SK-MEL-5 (cell line): ENCODE results near the gene LRRC8B. TPM values are rescaled to one million over a fixed set of nuclear protein-coding genes. Genes with fewer than 3 reads are reported as not detected.

Experiments
- DNase-seq: peaks from one replicate; pipeline ENCODE4 v3.0.0-alpha.2; 2016; ENCODE audit warnings: low read depth, low spot score
- in situ Hi-C: cut with HindIII; loops from 2 replicates; pipeline ENCODE4 v1.10.0; 2016; ENCODE audit warnings: low sequenced_read_pairs, high pct_unique_total_duplicates, low pct_unique_long_range_greater_than_20kb
- total RNA-seq: library from RNA; depleted of rRNA; stranded (reverse); fragments of >200 nt; shearing (Covaris generic); gene quantifications from 2 replicates; pipeline ENCODE4 v1.2.3, GENCODE V29; 2014; rRNA removed

LRRC8B gene
- total RNA-seq, 1 experiment from 2014 or later: 3.9 TPM

DNA sequence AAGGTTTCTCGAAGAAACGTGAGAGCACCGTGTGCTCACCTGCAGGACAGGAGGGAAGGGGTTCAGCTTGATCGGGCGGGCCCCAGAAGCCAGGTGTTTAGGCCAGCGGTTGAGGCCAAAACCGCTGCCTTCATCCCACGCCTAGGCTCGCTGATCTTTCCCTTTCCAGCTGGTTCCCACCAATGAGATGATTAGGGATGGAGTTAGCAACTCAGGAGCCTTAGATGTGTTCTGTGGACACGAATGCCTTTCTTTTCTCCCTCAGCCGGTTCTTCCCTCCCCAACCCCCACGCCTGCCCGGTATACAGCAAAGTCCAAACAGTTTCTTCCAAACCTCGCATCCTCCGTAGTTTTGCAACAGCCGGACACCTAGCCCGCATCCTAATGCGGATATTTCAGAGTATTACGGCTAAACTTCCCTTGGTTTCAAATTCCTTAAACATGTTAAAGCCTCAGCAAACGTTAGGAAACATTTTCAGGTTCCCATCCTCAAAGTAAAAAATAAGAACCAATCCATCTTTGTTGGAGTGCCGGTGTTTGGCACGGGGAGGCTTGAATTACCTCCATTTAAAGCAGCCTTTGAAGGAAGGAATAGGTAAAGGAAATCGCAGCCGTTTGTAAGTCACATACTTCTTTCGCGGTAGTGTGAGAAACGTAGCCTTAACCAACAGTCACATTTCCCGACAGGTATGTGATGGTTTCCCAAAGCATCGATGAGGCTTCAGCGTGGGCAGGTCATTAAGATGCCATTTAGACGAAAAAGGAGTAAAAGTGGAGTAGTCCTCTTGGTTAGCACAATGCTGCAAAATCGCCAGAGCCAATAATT is 109.4 kb downstream of the LRRC8B start:
- DNase-seq: no peak
- in situ Hi-C loops: no loop called here

DNA sequence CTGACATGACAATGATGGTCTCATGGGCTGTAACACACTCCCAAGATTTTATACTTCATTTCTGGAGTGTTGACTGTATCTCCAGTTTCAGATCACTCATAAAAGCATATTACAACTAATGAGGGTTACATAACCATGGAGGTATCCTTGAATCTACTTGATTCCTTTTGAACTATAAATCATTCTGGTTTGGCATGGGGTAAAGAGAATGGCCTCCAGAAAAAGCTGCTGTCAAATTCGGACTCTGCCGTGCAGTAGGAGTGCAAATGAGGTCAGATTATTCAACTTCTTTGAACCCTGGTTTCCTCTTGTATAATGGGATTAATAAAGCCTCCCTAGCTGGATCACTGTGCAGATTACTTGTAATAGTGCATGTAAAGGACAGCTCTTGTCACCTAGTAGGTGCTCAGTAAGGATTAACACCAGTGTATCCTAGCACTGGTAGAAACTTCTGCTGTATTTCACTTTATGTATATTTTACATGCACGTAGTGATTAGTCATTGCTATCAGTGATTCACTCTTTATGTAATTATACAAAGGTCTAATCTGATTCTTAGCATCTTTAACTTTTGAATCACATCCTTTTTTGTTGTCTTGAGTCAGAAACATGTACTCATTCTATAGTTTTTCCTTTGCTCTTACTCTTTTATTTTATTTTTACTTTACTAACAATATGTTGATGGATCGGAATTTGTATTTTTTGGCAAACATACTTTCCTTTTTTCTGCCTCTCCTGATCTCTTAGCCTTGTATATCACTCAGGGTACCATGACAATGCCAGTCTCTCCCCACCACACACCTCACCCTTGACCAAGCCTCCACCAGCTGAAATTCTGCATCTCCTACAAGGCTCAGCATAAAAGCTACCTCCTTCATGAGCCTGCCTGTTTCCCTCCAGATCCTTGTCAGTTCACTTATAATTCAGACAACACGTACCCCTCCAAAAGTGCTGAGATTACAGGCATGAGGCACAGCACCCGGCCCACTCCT is 111.5 kb downstream of the LRRC8B start:
- no peak for DNase-seq
- in situ Hi-C loops: no loop called here

DNA sequence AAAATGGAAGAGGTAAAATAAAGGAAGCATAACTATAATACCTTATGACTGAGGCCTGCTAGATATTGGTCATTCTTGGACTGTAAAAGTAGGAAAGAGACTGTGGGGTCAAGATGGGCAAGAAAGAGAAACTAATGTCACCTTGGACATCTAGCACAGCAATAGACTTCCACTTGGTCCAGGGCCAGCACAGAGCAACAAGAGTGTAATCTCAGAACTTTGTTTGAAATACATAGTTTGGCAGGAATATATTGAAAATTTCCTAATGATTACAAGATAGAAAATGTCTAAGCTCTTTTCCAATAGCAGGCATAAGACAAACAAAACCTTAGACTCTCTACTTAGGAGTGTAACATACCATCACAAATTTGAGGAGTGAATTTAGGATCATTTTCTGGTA is 112.9 kb downstream of the LRRC8B start:
- in situ Hi-C loops: no loop called here

DNA sequence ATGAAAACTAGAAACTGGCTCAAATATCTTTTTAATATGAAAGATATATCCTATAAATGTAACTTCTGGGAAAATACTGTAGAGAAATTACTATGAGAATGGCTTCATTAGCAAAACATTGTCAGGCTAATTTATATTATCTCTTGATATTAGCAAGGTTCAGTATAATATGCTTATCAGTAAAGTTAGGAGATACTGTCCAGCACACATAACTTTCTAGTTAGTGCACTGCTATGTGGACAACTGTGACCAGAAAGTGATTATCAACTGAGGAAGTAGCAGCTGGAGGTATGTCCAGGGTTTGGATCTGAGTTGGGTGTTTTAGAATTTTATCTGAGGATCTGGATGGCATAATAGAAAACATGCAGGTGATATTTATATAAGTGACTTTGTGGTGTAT is 115.8 kb downstream of the LRRC8B start:
- in situ Hi-C loops: no loop called here

More for the DNA sequence above, 112.9 kb downstream of the LRRC8B start:
- no peak for DNase-seq

DNA sequence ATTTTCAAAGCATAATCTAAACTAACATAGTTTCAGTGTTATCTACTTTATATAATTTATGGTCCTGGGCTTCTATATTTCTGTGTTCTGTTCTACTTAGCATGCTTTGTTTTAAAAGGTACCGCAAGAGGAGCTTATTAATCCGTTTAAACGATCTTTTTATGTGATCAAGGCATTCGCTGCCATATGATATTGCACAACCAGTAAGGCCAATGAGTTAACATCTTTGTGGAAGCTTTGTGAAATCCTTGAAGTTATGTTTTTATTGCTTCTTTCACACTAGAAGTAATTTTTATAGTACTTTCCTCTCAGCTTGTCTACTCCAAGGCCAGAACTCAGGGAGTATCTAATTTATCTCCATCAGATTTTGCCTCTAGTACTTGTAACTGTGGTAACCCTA is 117.2 kb downstream of the LRRC8B start:
- in situ Hi-C loops: no loop called here
- no peak for DNase-seq

More for the DNA sequence above, 115.8 kb downstream of the LRRC8B start:
- DNase-seq: no peak

DNA sequence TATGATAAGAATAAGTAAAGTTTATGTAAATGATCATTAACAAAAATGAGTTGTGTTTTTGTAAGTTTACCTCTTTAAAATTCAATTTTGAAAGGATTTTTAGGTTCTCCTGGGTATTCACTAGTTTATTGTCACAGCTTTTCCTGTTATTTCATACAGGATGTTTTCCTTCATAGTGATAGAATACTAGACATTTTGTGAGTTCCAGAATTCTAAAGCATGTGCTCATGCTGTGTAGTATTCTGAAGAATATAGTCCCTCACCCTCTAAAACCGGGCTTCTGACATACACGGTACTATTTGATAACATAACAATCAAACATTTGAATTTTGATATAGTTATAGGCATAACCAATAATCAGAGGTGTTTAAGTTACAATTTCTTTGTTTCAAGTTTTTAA is 118.9 kb downstream of the LRRC8B start:
- DNase-seq: no peak
- in situ Hi-C loops: no loop called here

DNA sequence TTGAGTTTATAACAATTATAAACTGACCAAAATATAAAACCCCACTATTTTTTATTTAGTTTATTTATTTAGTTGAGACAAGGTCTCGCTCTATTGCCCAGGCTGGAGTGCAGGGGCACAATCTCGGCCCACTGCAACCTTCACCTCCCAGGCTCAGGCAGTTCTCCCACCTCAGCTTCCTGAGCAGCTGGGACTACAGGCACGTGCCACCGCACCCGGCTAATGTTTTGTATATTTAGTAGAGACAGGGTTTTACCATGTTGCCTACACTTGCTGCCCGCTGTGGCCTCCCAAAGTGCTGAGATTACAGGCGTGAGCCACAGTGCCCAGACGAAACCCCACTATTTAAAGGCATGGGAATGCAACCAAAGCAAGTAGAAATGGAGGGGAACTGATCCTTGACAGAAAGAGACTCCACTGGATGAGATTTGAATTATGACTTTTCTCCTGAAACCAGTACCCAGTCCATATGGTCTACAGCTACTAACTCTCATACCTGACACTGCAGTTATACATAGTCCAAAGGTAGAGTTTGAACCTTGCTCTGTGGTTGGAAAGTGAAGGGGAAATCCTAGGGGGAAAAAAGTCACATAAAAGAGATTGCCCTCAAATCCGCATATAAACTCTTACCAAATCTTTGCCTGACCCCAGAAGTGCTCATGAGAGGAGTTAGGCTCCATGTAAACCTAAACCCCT is 119.6 kb downstream of the LRRC8B start:
- in situ Hi-C loops: no loop called here
- DNase-seq: no peak

DNA sequence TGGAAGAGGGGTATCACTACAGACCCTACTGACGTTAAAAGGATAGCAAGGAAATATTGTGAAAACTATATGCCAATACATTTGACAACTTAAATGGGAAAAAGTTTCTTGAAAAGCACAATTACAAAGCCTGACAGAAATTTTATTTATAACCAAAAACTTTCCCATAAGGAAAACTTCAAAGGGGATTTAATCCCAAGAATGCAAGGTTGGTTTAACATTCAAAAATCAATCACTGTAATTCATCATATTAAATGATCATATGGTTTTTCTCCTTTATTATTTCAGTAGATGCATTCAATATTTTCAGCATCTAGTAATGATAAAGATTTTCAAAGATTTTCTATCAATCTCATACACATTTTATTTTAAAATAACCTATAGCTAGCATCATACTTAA is 121.6 kb downstream of the LRRC8B start:
- in situ Hi-C loops: no loop called here
- DNase-seq: no peak

Other genes with a start within 250 kb of the LRRC8B start
- gene GBP6, start 160.8 kb upstream of the LRRC8B start, total RNA-seq: 0.08 and 0.18 TPM in 2 replicates
- gene LRRC8C, start 108.3 kb downstream of the LRRC8B start, total RNA-seq: 2.7 and 3.2 TPM in 2 replicates